HEK293 (cell line): ENCODE measurements around the gene ASMT.

Source experiments
- CTCF ChIA-PET: fragments of 350-600 bp; formaldehyde crosslinking; extraction: SDS; loops from one replicate; lab custom pipeline; 2021; ENCODE audit warnings: antibody characterized with exemption; lab: Yijun Ruan, JAX
- POLR2A ChIA-PET: fragments of 300-600 bp; formaldehyde crosslinking; extraction: SDS; loops from one replicate; lab custom pipeline; 2020; ENCODE audit warnings: antibody characterized with exemption, inconsistent platforms; lab: Yijun Ruan, JAX
- H3K27ac ChIP-seq: fragments of 200-500 bp; sonication (Bioruptor generic); 2 replicates; pipeline ENCODE4 v1.5.1; 2014; ENCODE audit warnings: low read depth, low read length, control low read depth, inconsistent platforms; ENCODE audit errors: extremely low read depth
- H3K36me3 ChIP-seq, 2 experiments: fragments of 200-500 bp in 1 of 2; sonication (Bioruptor generic) in 1 of 2; 1 replicate in 1 of 2; 2 replicates in 1 of 2; pipeline ENCODE4 v1.5.1; 2014 to 2017; ENCODE audit warnings: inconsistent platforms in 2 of 2, low read length in 2 of 2; ENCODE audit not compliant: control insufficient read depth in 2 of 2, insufficient read depth in 1 of 2
- H3K4me1 ChIP-seq: fragments of 200-500 bp; sonication (Bioruptor generic); 2 replicates; pipeline ENCODE4 v1.5.1; 2014; ENCODE audit warnings: mild to moderate bottlenecking, low read length, inconsistent platforms; ENCODE audit not compliant: control insufficient read depth, insufficient read depth
- H3K4me3 ChIP-seq: 2 replicates; pipeline ENCODE4 v1.5.1; 2011; ENCODE audit warnings: low read depth, mild to moderate bottlenecking, control low read depth, low read length, moderate library complexity
- H3K9me3 ChIP-seq: fragments of 200-500 bp; sonication (Bioruptor generic); 2 replicates; pipeline ENCODE4 v1.5.1; 2014; ENCODE audit warnings: low read depth, low read length, inconsistent platforms; ENCODE audit not compliant: control insufficient read depth, insufficient read depth
- BCL6B ChIP-seq: fragments of 450-650 bp; formaldehyde crosslinking; IDR thresholded peaks from 2 replicates; pipeline ENCODE4 v1.5.1; 2017; ENCODE audit warnings: missing biosample characterization, missing genetic modification characterization
- GFI1B ChIP-seq: fragments of 450-650 bp; formaldehyde crosslinking; IDR thresholded peaks from 2 replicates; pipeline ENCODE4 v1.5.1; 2016; ENCODE audit warnings: missing biosample characterization, missing genetic modification characterization
- GLI2 ChIP-seq: fragments of 450-650 bp; formaldehyde crosslinking; IDR thresholded peaks from 2 replicates; pipeline ENCODE4; 2017; ENCODE audit warnings: missing biosample characterization, missing genetic modification characterization, low read depth, borderline replicate concordance
- GLIS2 ChIP-seq: fragments of 450-650 bp; formaldehyde crosslinking; IDR thresholded peaks from 2 replicates; pipeline ENCODE4 v1.5.1; 2016; ENCODE audit warnings: missing biosample characterization, missing genetic modification characterization
- MYNN ChIP-seq: fragments of 450-650 bp; formaldehyde crosslinking; IDR thresholded peaks from 2 replicates; pipeline ENCODE4 v1.5.1; 2016; ENCODE audit warnings: missing biosample characterization, missing genetic modification characterization, borderline replicate concordance
- PRDM1 ChIP-seq: fragments of 450-650 bp; formaldehyde crosslinking; IDR thresholded peaks from 2 replicates; pipeline ENCODE4; 2016; ENCODE audit warnings: missing biosample characterization, missing genetic modification characterization
- PRDM4 ChIP-seq: fragments of 450-650 bp; formaldehyde crosslinking; IDR thresholded peaks from 2 replicates; pipeline ENCODE4 v1.5.1; 2017; ENCODE audit warnings: missing biosample characterization, missing genetic modification characterization
- REST ChIP-seq: fragments of 450-650 bp; formaldehyde crosslinking; IDR thresholded peaks from 2 replicates; pipeline ENCODE4 v1.5.1; 2016; ENCODE audit warnings: missing biosample characterization, missing genetic modification characterization
- ZBTB44 ChIP-seq: fragments of 450-650 bp; IDR thresholded peaks from 2 replicates; pipeline ENCODE4 v1.5.1; 2018; ENCODE audit warnings: missing biosample characterization, mild to moderate bottlenecking, missing genetic modification characterization
- ZEB2 ChIP-seq: fragments of 450-650 bp; formaldehyde crosslinking; IDR thresholded peaks from 2 replicates; pipeline ENCODE4 v1.5.1; 2016; ENCODE audit warnings: missing biosample characterization, missing genetic modification characterization
- ZFP41 ChIP-seq: fragments of 450-650 bp; formaldehyde crosslinking; IDR thresholded peaks from 2 replicates; pipeline ENCODE4 v1.5.1; 2016; ENCODE audit warnings: missing biosample characterization, missing genetic modification characterization, borderline replicate concordance
- ZNF26 ChIP-seq: fragments of 450-650 bp; formaldehyde crosslinking; IDR thresholded peaks from 2 replicates; pipeline ENCODE4 v1.5.1; 2016; ENCODE audit warnings: missing biosample characterization, missing genetic modification characterization
- ZNF324 ChIP-seq: fragments of 450-650 bp; formaldehyde crosslinking; IDR thresholded peaks from 2 replicates; pipeline ENCODE4 v1.5.1; 2016; ENCODE audit warnings: missing biosample characterization, missing genetic modification characterization
- ZNF362 ChIP-seq: fragments of 450-650 bp; formaldehyde crosslinking; IDR thresholded peaks from 2 replicates; pipeline ENCODE4 v1.5.1; 2016; ENCODE audit warnings: missing biosample characterization, missing genetic modification characterization
- ZNF521 ChIP-seq: fragments of 450-650 bp; formaldehyde crosslinking; IDR thresholded peaks from 2 replicates; pipeline ENCODE4 v1.5.1; 2017; ENCODE audit warnings: missing biosample characterization, mild to moderate bottlenecking, missing genetic modification characterization
- ZNF658 ChIP-seq: fragments of 450-650 bp; formaldehyde crosslinking; IDR thresholded peaks from 2 replicates; pipeline ENCODE4; 2016; ENCODE audit warnings: missing biosample characterization, missing genetic modification characterization
- ZNF670 ChIP-seq: fragments of 450-650 bp; formaldehyde crosslinking; IDR thresholded peaks from 2 replicates; pipeline ENCODE4 v1.5.1; 2016; ENCODE audit warnings: missing biosample characterization, missing genetic modification characterization, low read depth
- ZNF677 ChIP-seq: fragments of 450-650 bp; IDR thresholded peaks from 2 replicates; pipeline ENCODE4 v1.5.0; 2018; ENCODE audit warnings: missing biosample characterization, mild to moderate bottlenecking, missing genetic modification characterization, moderate library complexity
- ZNF747 ChIP-seq: fragments of 450-650 bp; formaldehyde crosslinking; IDR thresholded peaks from 2 replicates; pipeline ENCODE4 v1.5.1; 2016; ENCODE audit warnings: missing biosample characterization, missing genetic modification characterization
- ZNF791 ChIP-seq: fragments of 450-650 bp; formaldehyde crosslinking; IDR thresholded peaks from 2 replicates; pipeline ENCODE4 v1.5.1; 2016; ENCODE audit warnings: missing biosample characterization, missing genetic modification characterization
- ZSCAN23 ChIP-seq: fragments of 450-650 bp; formaldehyde crosslinking; IDR thresholded peaks from 2 replicates; pipeline ENCODE4 v1.5.1; 2016; ENCODE audit warnings: missing biosample characterization, missing genetic modification characterization

Gene ASMT

GRCh38 chrX:1601768-1602085 lies 13.1 kb upstream of the ASMT start (continued):
- TF ChIP-seq REST (tag by site-specific recombination) (no peak), ZNF324 (tag by site-specific recombination) (no peak), BCL6B (tag by site-specific recombination) (no peak), ZNF677 (no peak)
- TF ChIP-seq, all 188 proteins: peak for 0

GRCh38 chrX:1602299-1602698 lies 12.6 kb upstream of the ASMT start:
- Histone ChIP-seq H3K36me3 (peaks cover 14 to 65% of the 10 kb centered on the region in 2 experiments), H3K9me3 (no peaks in the 10 kb centered on the region), H3K4me3 (no peak overlapping the region), H3K27ac (no peak overlapping the region), H3K4me1 (no peaks in the 10 kb centered on the region)
- ChIA-PET CTCF (no interaction called here), POLR2A (no interaction called here)
- TF ChIP-seq ZSCAN23 (tag by site-specific recombination): no peak
- TF ChIP-seq PRDM1: no peak
- no peak for TF ChIP-seq GLIS2 (tag by site-specific recombination)

- no peak for TF ChIP-seq ZNF791
- TF ChIP-seq GLI2: no peak
- TF ChIP-seq ZNF658 (tag by site-specific recombination): no peak
- TF ChIP-seq ZBTB44 (tag by site-specific recombination): no peak
- TF ChIP-seq MYNN (tag by site-specific recombination): no peak
- TF ChIP-seq ZFP41 (tag by site-specific recombination): no peak
- TF ChIP-seq ZNF362 (tag by site-specific recombination): no peak
- no peak for TF ChIP-seq ZNF26 (tag by site-specific recombination)
- no peak for TF ChIP-seq PRDM4 (tag by site-specific recombination)
- no peak for TF ChIP-seq ZNF670
- TF ChIP-seq ZNF521 (tag by site-specific recombination): no peak
- TF ChIP-seq ZNF747 (tag by site-specific recombination): no peak
- no peak for TF ChIP-seq ZEB2 (tag by site-specific recombination)
- no peak for TF ChIP-seq GFI1B
- TF ChIP-seq, all 188 proteins: peak for 0
- Histone ChIP-seq H3K27ac (no peak overlapping the region), H3K9me3 (no peaks in the 10 kb centered on the region), H3K4me1 (no peaks in the 10 kb centered on the region), H3K36me3 (peaks cover 14 to 23% of the 10 kb centered on the region in 2 experiments), H3K4me3 (no peak overlapping the region)
- CTCF ChIA-PET: no interaction called here
- POLR2A ChIA-PET: no interaction called here
Measured at GRCh38 chrX:1606496-1606895, 8.4 kb upstream of the ASMT start.
